ENCODE data around the gene GRHL1. TPM values are rescaled to one million over a fixed set of nuclear protein-coding genes. Genes with fewer than 3 reads are reported as not detected.

GRHL1 gene
- total RNA-seq, 2 experiments from 2014 or later = 0.38 to 0.40 TPM

- POLR2A ChIA-PET = no interaction called here
Measured at GRCh38 chr2:9968553-9969497, 17.3 kb downstream of the GRHL1 start.

GRCh38 chr2:9970200-9971044, 18.9 kb downstream of the GRHL1 start:
- CTCF ChIA-PET = interaction anchor here (0.7 to 0.8 kb wide), 3 partner anchors 9 to 862 kb away, joined by 3 to 4 read pairs (median 4); no protein-coding TSS in a partner anchor
- POLR2A ChIA-PET = no interaction called here

More at GRCh38 chr2:9968553-9969497, 17.3 kb downstream of the GRHL1 start:
- CTCF ChIA-PET = no interaction called here

GRCh38 chr2:9971105-9971818, 19.8 kb downstream of the GRHL1 start:
- ChIA-PET POLR2A (no interaction called here), CTCF (interaction anchor here (1.4 to 1.6 kb wide), 2 partner anchors 13 to 172 kb away, joined by 6 read pairs; no protein-coding TSS in a partner anchor)

GRCh38 chr2:9971890-9972289, 20.4 kb downstream of the GRHL1 start:
- POLR2A ChIA-PET = no interaction called here
- CTCF ChIA-PET = interaction anchor here (1.4 to 1.6 kb wide), 2 partner anchors 12 to 172 kb away, joined by 6 read pairs; no protein-coding TSS in a partner anchor

GRCh38 chr2:9972621-9973479, 21.4 kb downstream of the GRHL1 start:
- CTCF ChIA-PET = interaction anchor here (1.4 to 1.6 kb wide), 2 partner anchors 11 to 173 kb away, joined by 6 read pairs; no protein-coding TSS in a partner anchor
- POLR2A ChIA-PET = no interaction called here

- CTCF ChIA-PET = no interaction called here
- POLR2A ChIA-PET = no interaction called here
Measured at GRCh38 chr2:9973690-9974089, 22.2 kb downstream of the GRHL1 start.

- CTCF ChIA-PET = interaction anchor here (2.0 kb wide), 1 partner anchor 160 kb away, joined by 6 read pairs; no protein-coding TSS in a partner anchor
- POLR2A ChIA-PET = no interaction called here
Measured at GRCh38 chr2:9974343-9974742, 22.9 kb downstream of the GRHL1 start.

GRCh38 chr2:9975328-9975727, 23.8 kb downstream of the GRHL1 start:
- ChIA-PET CTCF (interaction anchor here (0.7 to 2.0 kb wide), 3 partner anchors 9 to 161 kb away, joined by 4 to 8 read pairs (median 6); no protein-coding TSS in a partner anchor), POLR2A (no interaction called here)

- ChIA-PET CTCF (interaction anchor here (1.4 to 2.0 kb wide), 2 partner anchors 9 to 162 kb away, joined by 6 to 8 read pairs; no protein-coding TSS in a partner anchor), POLR2A (no interaction called here)
Measured at GRCh38 chr2:9975805-9976447, 24.4 kb downstream of the GRHL1 start.

GRCh38 chr2:9979977-9980376, 28.5 kb downstream of the GRHL1 start:
- ChIA-PET POLR2A (interaction anchor here (0.7 kb wide), 1 partner anchor 674 kb away, joined by 5 read pairs; no protein-coding TSS in a partner anchor), CTCF (interaction anchor here (1.0 kb wide), 1 partner anchor 10 kb away, joined by 3 read pairs; no protein-coding TSS in a partner anchor)

- ChIA-PET POLR2A (no interaction called here), CTCF (no interaction called here)
Measured at GRCh38 chr2:9980520-9980919, 29.0 kb downstream of the GRHL1 start.

- ChIA-PET POLR2A (no interaction called here), CTCF (no interaction called here)
Measured at GRCh38 chr2:9981655-9982054, 30.2 kb downstream of the GRHL1 start.

GRCh38 chr2:9982248-9982647, 30.8 kb downstream of the GRHL1 start:
- ChIA-PET POLR2A (no interaction called here), CTCF (interaction anchor here (0.9 to 3.9 kb wide), 2 partner anchors 65 to 89 kb away, joined by 3 to 42 read pairs; no protein-coding TSS in a partner anchor)

GRCh38 chr2:9982891-9983290, 31.4 kb downstream of the GRHL1 start:
- ChIA-PET POLR2A (no interaction called here), CTCF (interaction anchor here (0.9 to 3.9 kb wide), 2 partner anchors 64 to 89 kb away, joined by 3 to 42 read pairs; no protein-coding TSS in a partner anchor)

- ChIA-PET POLR2A (interaction anchor here (1.4 kb wide), 1 partner anchor 63 kb away, joined by 3 read pairs; no protein-coding TSS in a partner anchor), CTCF (interaction anchor here (0.8 to 3.9 kb wide), 20 partner anchors 8 to 184 kb away, joined by 3 to 42 read pairs (median 4); partner anchors contain the start of gene KLF11)
Measured at GRCh38 chr2:9983401-9984216, 32.1 kb downstream of the GRHL1 start.

- CTCF ChIA-PET = interaction anchor here (0.5 to 3.9 kb wide), 25 partner anchors 9 to 432 kb away, joined by 3 to 42 read pairs (median 4); partner anchors contain the start of gene KLF11
- POLR2A ChIA-PET = interaction anchor here (0.9 to 1.4 kb wide), 2 partner anchors 58 to 63 kb away, joined by 3 read pairs; no protein-coding TSS in a partner anchor
Measured at GRCh38 chr2:9984217-9984739, 32.8 kb downstream of the GRHL1 start.

Measured in activated CD8-positive, alpha-beta memory T cell treated with anti-CD3 and anti-CD28 coated beads for 36 hours (primary cell).